Keratinocyte (primary cell): ENCODE results near the gene POU6F2. TPM values are rescaled to one million over a fixed set of nuclear protein-coding genes. Genes with fewer than 3 reads are reported as not detected.

Source experiments
- DNase-seq: peaks from one replicate; pipeline ENCODE4 v3.0.0-alpha.2; 2011; ENCODE audit warnings: low read depth, missing footprints, low spot score
- FAIRE-seq: peaks from 2 replicates; lab custom pipeline; 2011; peaks lifted over from hg19 to GRCh38; lab: Jason Lieb, UNC
- H2AFZ ChIP-seq: 2 replicates; pipeline ENCODE4 v1.6.0; 2012; ENCODE audit warnings: low read length, control low read depth, inconsistent platforms; ENCODE audit not compliant: control insufficient read depth
- H3K27ac ChIP-seq: 2 replicates; pipeline ENCODE4 v1.5.1; 2011; ENCODE audit warnings: low read length; ENCODE audit not compliant: control insufficient read depth, insufficient read depth
- H3K27me3 ChIP-seq: 3 replicates; pipeline ENCODE4 v1.6.0; 2011; ENCODE audit warnings: low read length; ENCODE audit not compliant: control insufficient read depth, insufficient read depth; ENCODE audit errors: extremely low read depth
- H3K36me3 ChIP-seq, 2 experiments: 2 replicates in 1 of 2; 3 replicates in 1 of 2; pipeline ENCODE4 v1.5.1; 2011; ENCODE audit warnings: low read length in 2 of 2, mild to moderate bottlenecking in 1 of 2; ENCODE audit not compliant: control insufficient read depth in 2 of 2, insufficient read depth in 2 of 2; ENCODE audit errors: extremely low read depth in 1 of 2
- H3K4me1 ChIP-seq: 3 replicates; pipeline ENCODE4 v1.5.1; 2011; ENCODE audit warnings: low read length; ENCODE audit not compliant: control insufficient read depth, insufficient read depth; ENCODE audit errors: extremely low read depth
- H3K4me2 ChIP-seq: 3 replicates; pipeline ENCODE4 v1.6.0; 2011; ENCODE audit warnings: low read depth, low read length; ENCODE audit not compliant: control insufficient read depth, insufficient read depth; ENCODE audit errors: extremely low read depth
- H3K4me3 ChIP-seq, 3 experiments: fragments of 200-600 bp in 1 of 3; sonication (generic) in 1 of 3; 2 replicates in 2 of 3; 3 replicates in 1 of 3; pipeline ENCODE4 v1.5.1; 2011 to 2016; ENCODE audit warnings: low read length in 3 of 3, mild to moderate bottlenecking in 3 of 3, control low read depth in 2 of 3, inconsistent platforms in 1 of 3, low read depth in 1 of 3, mixed read lengths in 1 of 3, mixed run types in 1 of 3, moderate library complexity in 1 of 3; ENCODE audit not compliant: control insufficient read depth in 2 of 3, insufficient read depth in 2 of 3; ENCODE audit errors: extremely low read depth in 1 of 3
- H3K79me2 ChIP-seq: 2 replicates; pipeline ENCODE4 v1.6.0; 2012; ENCODE audit warnings: low read length; ENCODE audit not compliant: control insufficient read depth, insufficient read depth
- H3K9ac ChIP-seq: 3 replicates; pipeline ENCODE4 v1.6.0; 2011; ENCODE audit warnings: low read length; ENCODE audit not compliant: control insufficient read depth, insufficient read depth; ENCODE audit errors: extremely low read depth
- H3K9me1 ChIP-seq: 3 replicates; pipeline ENCODE4 v1.6.0; 2011; ENCODE audit warnings: low read length; ENCODE audit not compliant: control insufficient read depth, insufficient read depth; ENCODE audit errors: extremely low read depth
- H3K9me3 ChIP-seq: 2 replicates; pipeline ENCODE4 v1.5.1; 2012; ENCODE audit warnings: low read depth, low read length; ENCODE audit not compliant: control insufficient read depth
- H4K20me1 ChIP-seq: 3 replicates; pipeline ENCODE4 v1.6.0; 2011; ENCODE audit warnings: low read length; ENCODE audit not compliant: control insufficient read depth, insufficient read depth; ENCODE audit errors: extremely low read depth
- EZH2 ChIP-seq: IDR thresholded peaks from one replicate; pipeline ENCODE4 v1.6.1; 2012; ENCODE audit warnings: inconsistent platforms, mild to moderate bottlenecking, low read length, moderate library complexity
- dilution Hi-C: fragments of 300-500 bp; cut with MboI; formaldehyde crosslinking; loops from one replicate; pipeline ENCODE4 v1.7.0; 2020; ENCODE audit warnings: low sequenced_read_pairs; ENCODE audit not compliant: extremely low pct_ligation_motif_present
- polyA plus RNA-seq, 5 experiments: library from polyadenylated mRNA; depleted of rRNA in 3 of 5; stranded (reverse) in 3 of 5; stranded (forward) in 1 of 5; unstranded in 1 of 5; fragments of >200 nt; gene quantifications; 1 replicate in 1 of 5; 2 replicates in 3 of 5; 3 replicates in 1 of 5; pipeline versions ENCODE4 v1.2.1 to v1.2.3, GENCODE V29; 2011 to 2012; ENCODE audit warnings: missing spikeins in 2 of 5, low read depth in 1 of 5, low replicate concordance in 1 of 5
- TF ChIP-seq, protein P1 (sequence below), 3 experiments: IDR thresholded peaks in 1 of 3; conservative IDR thresholded peaks in 1 of 3; optimal IDR thresholded peaks in 1 of 3; 2 replicates in 2 of 3; 3 replicates in 1 of 3; pipeline versions ENCODE3 to v1.5.1; 2011; ENCODE audit warnings: low read length in 3 of 3, mild to moderate bottlenecking in 3 of 3, moderate library complexity in 2 of 3, control low read depth in 1 of 3, inconsistent platforms in 1 of 3; ENCODE audit not compliant: insufficient read depth in 2 of 3; ENCODE audit errors: extremely low read depth in 1 of 3

POU6F2 gene
- polyA plus RNA-seq, 1 donor (not counting 4 experiments of a cell fraction or from before 2014, with no cell fraction given), result not detected

- Histone ChIP-seq H3K4me2 (no peak overlapping the region), H3K79me2 (no peaks in the 10 kb centered on the region), H3K27me3 (no peaks in the 10 kb centered on the region), H3K9me1 (no peaks in the 10 kb centered on the region), H3K27ac (no peak overlapping the region), H4K20me1 (no peaks in the 10 kb centered on the region), H2AFZ (no peak overlapping the region), H3K9me3 (no peaks in the 10 kb centered on the region), H3K4me1 (no peaks in the 10 kb centered on the region), H3K4me3 (no peak overlapping the region), H3K36me3 (no peaks in the 10 kb centered on the region), H3K9ac (no peak overlapping the region)
- no peak for TF ChIP-seq EZH2
- TF ChIP-seq, protein P1, sequence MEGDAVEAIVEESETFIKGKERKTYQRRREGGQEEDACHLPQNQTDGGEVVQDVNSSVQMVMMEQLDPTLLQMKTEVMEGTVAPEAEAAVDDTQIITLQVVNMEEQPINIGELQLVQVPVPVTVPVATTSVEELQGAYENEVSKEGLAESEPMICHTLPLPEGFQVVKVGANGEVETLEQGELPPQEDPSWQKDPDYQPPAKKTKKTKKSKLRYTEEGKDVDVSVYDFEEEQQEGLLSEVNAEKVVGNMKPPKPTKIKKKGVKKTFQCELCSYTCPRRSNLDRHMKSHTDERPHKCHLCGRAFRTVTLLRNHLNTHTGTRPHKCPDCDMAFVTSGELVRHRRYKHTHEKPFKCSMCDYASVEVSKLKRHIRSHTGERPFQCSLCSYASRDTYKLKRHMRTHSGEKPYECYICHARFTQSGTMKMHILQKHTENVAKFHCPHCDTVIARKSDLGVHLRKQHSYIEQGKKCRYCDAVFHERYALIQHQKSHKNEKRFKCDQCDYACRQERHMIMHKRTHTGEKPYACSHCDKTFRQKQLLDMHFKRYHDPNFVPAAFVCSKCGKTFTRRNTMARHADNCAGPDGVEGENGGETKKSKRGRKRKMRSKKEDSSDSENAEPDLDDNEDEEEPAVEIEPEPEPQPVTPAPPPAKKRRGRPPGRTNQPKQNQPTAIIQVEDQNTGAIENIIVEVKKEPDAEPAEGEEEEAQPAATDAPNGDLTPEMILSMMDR (optimal IDR thresholded peaks at IDR 0.05 in 1 of 3, IDR thresholded peaks at IDR 0.05 in 1 of 3, conservative IDR thresholded peaks at IDR 0.05 in 1 of 3; ENCODE audit: extremely low read depth in 1 of 3, insufficient read depth in 2 of 3, low read length in 3 of 3), result no peak
- DNase-seq (no peak), FAIRE-seq (no peak)
- dilution Hi-C loops, result no loop called here
These were observed 406.7 kb downstream of the POU6F2 start for GRCh38 chr7:39384386-39384785.

GRCh38 chr7:39386718-39387117 lies 409.0 kb downstream of the POU6F2 start:
- Histone ChIP-seq H3K36me3 (no peaks in the 10 kb centered on the region), H3K27ac (no peak overlapping the region), H4K20me1 (no peaks in the 10 kb centered on the region), H3K4me3 (no peak overlapping the region), H3K9me1 (no peaks in the 10 kb centered on the region), H3K9me3 (no peaks in the 10 kb centered on the region), H2AFZ (no peak overlapping the region), H3K27me3 (no peaks in the 10 kb centered on the region), H3K9ac (no peak overlapping the region), H3K79me2 (no peaks in the 10 kb centered on the region), H3K4me1 (no peaks in the 10 kb centered on the region), H3K4me2 (no peak overlapping the region)
- TF ChIP-seq, protein P1 (optimal IDR thresholded peaks at IDR 0.05 in 1 of 3, IDR thresholded peaks at IDR 0.05 in 1 of 3, conservative IDR thresholded peaks at IDR 0.05 in 1 of 3; ENCODE audit: extremely low read depth in 1 of 3, insufficient read depth in 2 of 3, low read length in 3 of 3), result no peak
- TF ChIP-seq EZH2, result no peak
- FAIRE-seq (no peak), DNase-seq (no peak)
- dilution Hi-C loops, result no loop called here
